B cell (primary cell): ENCODE measurements around the gene TFE3. TPM values are rescaled to one million over a fixed set of nuclear protein-coding genes. Genes with fewer than 3 reads are reported as not detected.

ENCODE experiments used
- ATAC-seq: fragments of 200-7000 bp; cut with Tn5 transposase; one replicate; pipeline ENCODE4 v1.10.0; 2021; ENCODE audit warnings: low read depth, mild to moderate bottlenecking, moderate number of reproducible peaks, moderate library complexity
- CTCF ChIA-PET: fragments of 350-600 bp; sonication (Branson Sonifier 250); formaldehyde crosslinking; loops from one replicate; lab custom pipeline; 2021; ENCODE audit warnings: antibody characterized with exemption, inconsistent platforms; lab: Charles Lee
- POLR2A ChIA-PET: fragments of 350-600 bp; sonication (Branson Sonifier 250); formaldehyde crosslinking; loops from one replicate; lab custom pipeline; 2021; ENCODE audit warnings: antibody characterized with exemption; lab: Charles Lee
- DNase-seq: peaks from one replicate; pipeline ENCODE4 v3.0.0; 2013
- H2AFZ ChIP-seq: 2 replicates; pipeline ENCODE4 v1.6.1; 2012; ENCODE audit warnings: mild to moderate bottlenecking, low read depth, low read length; ENCODE audit not compliant: insufficient read depth, poor library complexity, severe bottlenecking
- H3K27ac ChIP-seq, 2 donors: 1 replicate in 1 of 2; 2 replicates in 1 of 2; pipeline ENCODE4 v1.5.1; 2012 to 2013; ENCODE audit warnings: low read length in 2 of 2, mild to moderate bottlenecking in 2 of 2, moderate library complexity in 1 of 2
- H3K27me3 ChIP-seq, 4 experiments: fragments of 200-600 bp in 1 of 4; sonication (generic) in 1 of 4; replicated peaks in 1 of 4; 1 replicate in 2 of 4; 2 replicates in 2 of 4; pipeline versions ENCODE4 v1.6.1 to v1.7.0; 2013 to 2016; ENCODE audit warnings: low read length in 3 of 4, mild to moderate bottlenecking in 2 of 4, mixed read lengths in 1 of 4, moderate library complexity in 1 of 4; ENCODE audit not compliant: insufficient read depth in 4 of 4, control insufficient read depth in 3 of 4; ENCODE audit errors: control extremely low read depth in 1 of 4
- H3K36me3 ChIP-seq, 2 experiments: replicated peaks in 1 of 2; 1 replicate in 1 of 2; 2 replicates in 1 of 2; pipeline versions ENCODE4 v1.6.1 to v1.7.1; 2013; ENCODE audit warnings: low read length in 1 of 2; ENCODE audit not compliant: insufficient read depth in 2 of 2, control insufficient read depth in 1 of 2; ENCODE audit errors: control extremely low read depth in 1 of 2, extremely low read depth in 1 of 2
- H3K4me1 ChIP-seq, 2 donors: fragments of 200-600 bp in 1 of 2; sonication (generic) in 1 of 2; 1 replicate in 1 of 2; 2 replicates in 1 of 2; pipeline versions ENCODE4 v1.5.1 to v1.6.1; 2013 to 2017; ENCODE audit warnings: low read length in 2 of 2; ENCODE audit not compliant: control insufficient read depth in 2 of 2, insufficient read depth in 2 of 2
- H3K4me2 ChIP-seq: replicated peaks from 2 replicates; pipeline ENCODE3; 2012; ENCODE audit warnings: mild to moderate bottlenecking, low read depth, low read length; ENCODE audit not compliant: poor library complexity, severe bottlenecking
- H3K4me3 ChIP-seq, 5 experiments: fragments of 200-600 bp in 1 of 5; sonication (generic) in 1 of 5; 1 replicate in 3 of 5; 2 replicates in 2 of 5; pipeline versions ENCODE4 v1.5.1 to v1.7.0; 2011 to 2016; ENCODE audit warnings: low read length in 4 of 5, mild to moderate bottlenecking in 4 of 5, low read depth in 2 of 5, control low read depth in 1 of 5, moderate library complexity in 1 of 5; ENCODE audit not compliant: insufficient read depth in 1 of 5; ENCODE audit errors: control extremely low read depth in 1 of 5, extremely low read depth in 1 of 5
- H3K79me2 ChIP-seq: fragments of 200-600 bp; sonication (generic); one replicate; pipeline ENCODE4 v1.6.0; 2016; ENCODE audit warnings: low read length; ENCODE audit not compliant: control insufficient read depth, insufficient read depth
- H3K9ac ChIP-seq: fragments of 200-600 bp; sonication (generic); 2 replicates; pipeline ENCODE4 v1.6.1; 2017; ENCODE audit warnings: mild to moderate bottlenecking, low read length, moderate library complexity
- H3K9me3 ChIP-seq, 3 donors: one replicate each; pipeline versions ENCODE4 v1.6.1 to v1.7.1; 2013; ENCODE audit warnings: low read length in 2 of 3; ENCODE audit not compliant: control insufficient read depth in 2 of 3, insufficient read depth in 1 of 3; ENCODE audit errors: control extremely low read depth in 1 of 3
- H4K20me1 ChIP-seq: 2 replicates; pipeline ENCODE4 v1.6.0; 2012; ENCODE audit warnings: mild to moderate bottlenecking, low read length; ENCODE audit not compliant: insufficient read depth, control insufficient read depth, poor library complexity, severe bottlenecking
- H3K27ac Mint-ChIP-seq: one replicate; pipeline ENCODE4 v1.8.0; 2021; ENCODE audit warnings: mixed read lengths
- H3K27me3 Mint-ChIP-seq: one replicate; pipeline ENCODE4 v1.8.0; 2021; ENCODE audit warnings: mixed read lengths
- H3K4me1 Mint-ChIP-seq: one replicate; pipeline ENCODE4 v1.8.0; 2021; ENCODE audit warnings: mixed read lengths
- H3K4me3 Mint-ChIP-seq: one replicate; pipeline ENCODE4 v1.8.0; 2021; ENCODE audit warnings: mixed read lengths
- H3K9me3 Mint-ChIP-seq: one replicate; pipeline ENCODE4 v1.8.0; 2022; ENCODE audit warnings: mixed read lengths; ENCODE audit not compliant: insufficient read depth
- EZH2 ChIP-seq: IDR thresholded peaks from 2 replicates; pipeline ENCODE4 v1.6.1; 2012; ENCODE audit warnings: borderline replicate concordance, low read depth, mild to moderate bottlenecking, moderate library complexity, low read length; ENCODE audit not compliant: insufficient read depth, poor library complexity, severe bottlenecking
- WGBS: methylation state at CpG from one replicate; pipeline ENCODE4 v1.1.5; 2013; ENCODE audit warnings: missing lambda C conversion rate; ENCODE audit not compliant: insufficient coverage; 5-methylcytosine and 5-hydroxymethylcytosine counted together
- intact Hi-C: fragments of 100-400 bp; cut with micrococcal nuclease; formaldehyde crosslinking; loops from one replicate; pipeline ENCODE4 v1.10.0; 2022
- polyA plus RNA-seq: library from polyadenylated mRNA; depleted of rRNA; stranded (reverse); fragments of >200 nt; gene quantifications from 2 replicates; pipeline ENCODE4 v1.2.3, GENCODE V29; 2012
- total RNA-seq, 2 donors: library from RNA; stranded (reverse); fragments of 120-200 nt in 1 of 2; gene quantifications; 1 replicate in 1 of 2; 2 replicates in 1 of 2; pipeline versions ENCODE4 v1.2.3 to v1.2.4, GENCODE V29; 2013 to 2022
- TF ChIP-seq, protein P1 (sequence below): fragments of 200-600 bp; IDR thresholded peaks from one replicate; pipeline ENCODE4 v1.8.0; 2022; ENCODE audit warnings: antibody characterized with exemption, mild to moderate bottlenecking

TFE3 gene
- total and polyA plus RNA-seq, 2 donors (not counting 1 experiment from before 2014, with no cell fraction given) = 21.0 to 38.9 TPM

- ATAC-seq (no peak), DNase-seq (no peak)
- Histone ChIP-seq H3K4me2 (no peak overlapping the region), H3K4me1 (no peaks in the 10 kb centered on the region), H3K4me3 (no peak overlapping the region), H3K27ac (no peak overlapping the region), H3K79me2 (no peaks in the 10 kb centered on the region), H3K36me3 (peaks cover 0 to 4% of the 10 kb centered on the region in 2 experiments), H3K27me3 (no peaks in the 10 kb centered on the region), H4K20me1 (no peaks in the 10 kb centered on the region), H2AFZ (no peak overlapping the region), H3K9me3 (no peaks in the 10 kb centered on the region), H3K9ac (no peak overlapping the region)
- ChIA-PET POLR2A (interaction anchor here (0.6 kb wide), 1 partner anchor 15 kb away, joined by 3 read pairs; the partner anchor contains the start of gene WDR45), CTCF (no interaction called here)
- no peak overlapping the region for H3K4me3 Mint-ChIP-seq
- no peaks in the 10 kb centered on the region for H3K27me3 Mint-ChIP-seq
- no peak overlapping the region for H3K27ac Mint-ChIP-seq
- intact Hi-C loops = no loop called here
- H3K4me1 Mint-ChIP-seq = no peaks in the 10 kb centered on the region
- 98% methylated on average over 7 of the region's 8 CpGs for WGBS
- no peaks in the 10 kb centered on the region for H3K9me3 Mint-ChIP-seq
- TF ChIP-seq, protein P1, sequence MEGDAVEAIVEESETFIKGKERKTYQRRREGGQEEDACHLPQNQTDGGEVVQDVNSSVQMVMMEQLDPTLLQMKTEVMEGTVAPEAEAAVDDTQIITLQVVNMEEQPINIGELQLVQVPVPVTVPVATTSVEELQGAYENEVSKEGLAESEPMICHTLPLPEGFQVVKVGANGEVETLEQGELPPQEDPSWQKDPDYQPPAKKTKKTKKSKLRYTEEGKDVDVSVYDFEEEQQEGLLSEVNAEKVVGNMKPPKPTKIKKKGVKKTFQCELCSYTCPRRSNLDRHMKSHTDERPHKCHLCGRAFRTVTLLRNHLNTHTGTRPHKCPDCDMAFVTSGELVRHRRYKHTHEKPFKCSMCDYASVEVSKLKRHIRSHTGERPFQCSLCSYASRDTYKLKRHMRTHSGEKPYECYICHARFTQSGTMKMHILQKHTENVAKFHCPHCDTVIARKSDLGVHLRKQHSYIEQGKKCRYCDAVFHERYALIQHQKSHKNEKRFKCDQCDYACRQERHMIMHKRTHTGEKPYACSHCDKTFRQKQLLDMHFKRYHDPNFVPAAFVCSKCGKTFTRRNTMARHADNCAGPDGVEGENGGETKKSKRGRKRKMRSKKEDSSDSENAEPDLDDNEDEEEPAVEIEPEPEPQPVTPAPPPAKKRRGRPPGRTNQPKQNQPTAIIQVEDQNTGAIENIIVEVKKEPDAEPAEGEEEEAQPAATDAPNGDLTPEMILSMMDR = no peak
- no peak for TF ChIP-seq EZH2
These were observed 21.6 kb upstream of the TFE3 start for GRCh38 chrX:49064735-49065134.

GRCh38 chrX:49064303-49064702, 21.1 kb upstream of the TFE3 start:
- intact Hi-C loops = no loop called here
- ATAC-seq (no peak), DNase-seq (no peak)
- H3K9me3 ChIP-seq = no peaks in the 10 kb centered on the region
- 92% methylated on average over 10 of the region's 20 CpGs for WGBS
- no peak overlapping the region for H3K4me3 Mint-ChIP-seq
- peaks cover 0 to 4% of the 10 kb centered on the region in 2 experiments for H3K36me3 ChIP-seq
- no peak overlapping the region for H3K4me2 ChIP-seq
- TF ChIP-seq, protein P1 = no peak
- TF ChIP-seq EZH2 = no peak
- H3K79me2 ChIP-seq = no peaks in the 10 kb centered on the region
- no peaks in the 10 kb centered on the region for H3K27me3 ChIP-seq
- no peaks in the 10 kb centered on the region for H3K27me3 Mint-ChIP-seq
- no peaks in the 10 kb centered on the region for H3K4me1 ChIP-seq
- H4K20me1 ChIP-seq = no peaks in the 10 kb centered on the region
- H3K9ac ChIP-seq = no peak overlapping the region
- no peak overlapping the region for H3K4me3 ChIP-seq
- H3K9me3 Mint-ChIP-seq = no peaks in the 10 kb centered on the region
- H3K27ac Mint-ChIP-seq = no peak overlapping the region
- POLR2A ChIA-PET = interaction anchor here (0.6 kb wide), 1 partner anchor 16 kb away, joined by 3 read pairs; the partner anchor contains the start of gene WDR45
- H2AFZ ChIP-seq = no peak overlapping the region
- CTCF ChIA-PET = no interaction called here
- no peaks in the 10 kb centered on the region for H3K4me1 Mint-ChIP-seq
- H3K27ac ChIP-seq = no peak overlapping the region
